ENCODE results near the gene THBD.

DNA sequence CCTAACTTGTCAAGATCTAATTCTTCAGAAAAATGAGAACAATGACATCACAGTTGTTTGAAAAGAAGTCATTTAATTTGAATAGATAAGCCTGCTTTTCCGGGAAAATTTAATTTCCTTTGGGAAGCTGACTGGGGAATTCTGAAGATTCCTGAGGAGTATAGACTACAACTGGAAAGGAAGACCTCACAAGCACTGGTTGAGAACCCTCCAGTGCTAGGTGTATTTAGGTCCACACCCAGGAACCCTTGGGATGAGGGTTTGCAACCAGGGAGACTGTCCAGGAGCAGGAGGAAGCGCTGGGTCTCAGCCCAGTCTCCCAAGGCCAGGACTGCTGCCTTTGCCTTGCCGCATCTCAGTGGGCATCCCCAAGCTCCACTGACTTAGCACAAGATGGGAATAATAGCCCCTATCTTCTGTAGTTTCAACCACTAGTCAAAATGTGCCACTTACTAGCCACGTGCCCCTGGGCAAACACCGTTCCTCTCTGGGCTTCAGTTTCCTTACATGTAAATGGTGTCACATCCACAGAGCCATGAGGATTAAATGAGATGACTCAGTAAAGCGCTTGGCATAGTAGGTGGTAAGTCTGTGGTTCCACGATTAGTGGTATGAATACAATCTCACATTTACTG is 43.5 kb upstream of the THBD start:
- TF ChIP-seq, protein P1, sequence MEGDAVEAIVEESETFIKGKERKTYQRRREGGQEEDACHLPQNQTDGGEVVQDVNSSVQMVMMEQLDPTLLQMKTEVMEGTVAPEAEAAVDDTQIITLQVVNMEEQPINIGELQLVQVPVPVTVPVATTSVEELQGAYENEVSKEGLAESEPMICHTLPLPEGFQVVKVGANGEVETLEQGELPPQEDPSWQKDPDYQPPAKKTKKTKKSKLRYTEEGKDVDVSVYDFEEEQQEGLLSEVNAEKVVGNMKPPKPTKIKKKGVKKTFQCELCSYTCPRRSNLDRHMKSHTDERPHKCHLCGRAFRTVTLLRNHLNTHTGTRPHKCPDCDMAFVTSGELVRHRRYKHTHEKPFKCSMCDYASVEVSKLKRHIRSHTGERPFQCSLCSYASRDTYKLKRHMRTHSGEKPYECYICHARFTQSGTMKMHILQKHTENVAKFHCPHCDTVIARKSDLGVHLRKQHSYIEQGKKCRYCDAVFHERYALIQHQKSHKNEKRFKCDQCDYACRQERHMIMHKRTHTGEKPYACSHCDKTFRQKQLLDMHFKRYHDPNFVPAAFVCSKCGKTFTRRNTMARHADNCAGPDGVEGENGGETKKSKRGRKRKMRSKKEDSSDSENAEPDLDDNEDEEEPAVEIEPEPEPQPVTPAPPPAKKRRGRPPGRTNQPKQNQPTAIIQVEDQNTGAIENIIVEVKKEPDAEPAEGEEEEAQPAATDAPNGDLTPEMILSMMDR (IDR thresholded peaks at IDR 0.05; ENCODE audit: low read length): no peak
- TF ChIP-seq EZH2 (optimal IDR thresholded peaks at IDR 0.05; ENCODE audit: low read depth, low read length) (no peak), EZH2phosphoT487 (IDR thresholded peaks at IDR 0.05; ENCODE audit: low read length) (no peak)
